ENCODE results near the gene SPRR5. TPM values are rescaled to one million over a fixed set of nuclear protein-coding genes. Genes with fewer than 3 reads are reported as not detected.

SPRR5 gene
- total RNA-seq, 4 donors from 2014 or later, result 1.3 to 2.2 TPM; not detected in 2

DNA sequence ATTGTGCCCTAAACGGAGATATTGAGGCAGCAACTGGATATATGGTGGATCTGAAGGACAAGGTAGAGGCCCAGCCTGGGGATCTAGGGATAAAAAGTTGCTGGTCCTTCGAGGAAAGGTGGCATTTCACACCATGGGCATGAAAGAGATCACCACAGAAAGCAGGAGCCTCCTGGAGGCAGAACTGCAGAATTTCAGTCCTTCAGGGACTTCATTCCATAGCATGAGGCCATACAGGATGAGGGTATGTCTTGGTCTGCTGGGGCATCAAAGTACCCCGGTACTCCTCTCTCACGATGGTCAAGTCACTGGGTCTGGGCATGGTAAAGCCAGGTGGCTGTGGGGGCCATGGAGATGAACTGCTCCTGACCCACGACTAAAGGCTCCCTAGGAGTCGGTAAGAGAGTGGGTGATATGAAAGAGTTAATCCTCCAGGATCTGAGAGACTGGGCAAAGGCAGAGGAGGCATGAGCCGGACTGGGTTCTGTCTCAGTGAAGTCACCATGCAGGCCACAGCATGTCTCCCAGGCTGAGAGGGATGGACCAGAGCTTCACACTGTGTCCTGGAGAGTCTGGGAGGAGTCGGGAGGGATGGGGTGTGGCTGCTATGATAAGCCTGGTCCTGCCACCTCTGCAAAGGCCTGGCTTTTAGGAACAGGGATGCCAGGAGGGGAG lies 5.8 kb upstream of the SPRR5 start:
- intact Hi-C loops (cut with DNase I), result no loop called here
- DNase-seq, result no peak
- H3K36me3 ChIP-seq, result no peaks in the 10 kb centered on the region
- WGBS, 2 donors, result 51 to 54% methylated on average over 7 to 8 of the region's 8 CpGs
- H3K9me3 ChIP-seq, result no peaks in the 10 kb centered on the region
- TF ChIP-seq, protein P1, sequence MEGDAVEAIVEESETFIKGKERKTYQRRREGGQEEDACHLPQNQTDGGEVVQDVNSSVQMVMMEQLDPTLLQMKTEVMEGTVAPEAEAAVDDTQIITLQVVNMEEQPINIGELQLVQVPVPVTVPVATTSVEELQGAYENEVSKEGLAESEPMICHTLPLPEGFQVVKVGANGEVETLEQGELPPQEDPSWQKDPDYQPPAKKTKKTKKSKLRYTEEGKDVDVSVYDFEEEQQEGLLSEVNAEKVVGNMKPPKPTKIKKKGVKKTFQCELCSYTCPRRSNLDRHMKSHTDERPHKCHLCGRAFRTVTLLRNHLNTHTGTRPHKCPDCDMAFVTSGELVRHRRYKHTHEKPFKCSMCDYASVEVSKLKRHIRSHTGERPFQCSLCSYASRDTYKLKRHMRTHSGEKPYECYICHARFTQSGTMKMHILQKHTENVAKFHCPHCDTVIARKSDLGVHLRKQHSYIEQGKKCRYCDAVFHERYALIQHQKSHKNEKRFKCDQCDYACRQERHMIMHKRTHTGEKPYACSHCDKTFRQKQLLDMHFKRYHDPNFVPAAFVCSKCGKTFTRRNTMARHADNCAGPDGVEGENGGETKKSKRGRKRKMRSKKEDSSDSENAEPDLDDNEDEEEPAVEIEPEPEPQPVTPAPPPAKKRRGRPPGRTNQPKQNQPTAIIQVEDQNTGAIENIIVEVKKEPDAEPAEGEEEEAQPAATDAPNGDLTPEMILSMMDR (IDR thresholded peaks at IDR 0.05), result peak in 1 of 6 experiments; percentile 25
- TF ChIP-seq POLR2A (IDR thresholded peaks at IDR 0.05), result no peak
- H3K4me3 ChIP-seq, result no peak overlapping the region
- H3K4me1 ChIP-seq, result peaks cover 5 to 19% (median 6%) of the 10 kb centered on the region in 3 donors
- H3K27ac ChIP-seq, result peak overlapping the region in 3 of 4 donors; percentile 21 to 78 (median 68)
- no peaks in the 10 kb centered on the region for H3K27me3 ChIP-seq

DNA sequence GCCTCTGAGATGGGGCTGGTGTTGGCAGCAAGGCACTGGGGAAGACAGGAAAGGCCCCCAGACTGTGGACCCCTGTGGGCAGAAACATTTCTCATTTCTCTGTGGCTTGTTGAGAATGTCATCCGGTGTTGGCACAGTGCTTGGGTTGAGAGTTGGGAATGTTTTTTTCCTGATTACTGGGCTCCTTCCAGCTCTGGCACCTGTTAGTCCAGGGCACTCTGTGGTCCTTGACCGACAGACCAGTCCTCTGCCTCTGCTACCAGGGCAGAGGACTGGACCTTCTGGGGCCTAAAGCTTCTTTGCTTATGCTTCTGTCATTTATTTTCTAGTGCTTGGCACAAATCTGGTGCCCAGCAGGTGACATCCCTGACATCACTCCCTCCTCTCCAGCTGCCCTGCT lies 4.8 kb upstream of the SPRR5 start:
- WGBS, 2 donors, result 73 to 84% methylated on average over 1 to 2 of the region's 2 CpGs
- no peak for DNase-seq
- intact Hi-C loops (cut with DNase I), result no loop called here

DNA sequence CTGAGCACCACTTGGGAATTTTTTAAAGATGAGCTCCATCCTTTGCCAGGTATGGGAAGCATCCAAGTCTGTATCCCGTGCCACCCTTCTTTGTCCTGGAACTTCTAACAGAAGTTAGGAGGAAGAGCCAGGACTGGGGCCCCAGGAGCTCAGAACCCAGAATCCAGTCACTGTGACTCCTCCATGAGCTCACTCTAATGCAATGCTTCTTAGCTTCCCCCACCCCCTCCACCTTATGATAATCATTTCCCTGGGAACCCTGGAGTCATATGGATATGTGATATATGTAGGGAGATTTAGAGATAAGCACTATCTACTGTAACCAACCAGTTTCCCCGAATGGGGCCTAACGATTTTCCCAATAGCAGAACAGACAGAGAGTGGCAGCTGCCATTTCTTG lies 758 bp upstream of the SPRR5 start:
- Histone ChIP-seq H3K27ac (no peak overlapping the region), H3K4me1 (peaks cover under 1 to 12% (median 2%) of the 10 kb centered on the region in 3 donors), H3K4me3 (no peak overlapping the region), H3K36me3 (no peaks in the 10 kb centered on the region), H3K27me3 (no peaks in the 10 kb centered on the region), H3K9me3 (no peaks in the 10 kb centered on the region)
- DNase-seq, result no peak
- WGBS, 2 donors, result 78 to 83% methylated on average over 3 of the region's 3 CpGs
- TF ChIP-seq POLR2A (IDR thresholded peaks at IDR 0.05), result no peak
- TF ChIP-seq, protein P1 (IDR thresholded peaks at IDR 0.05), result no peak
- intact Hi-C loops (cut with DNase I), result no loop called here

More for the DNA sequence above, 4.8 kb upstream of the SPRR5 start:
- Histone ChIP-seq H3K27me3 (no peaks in the 10 kb centered on the region), H3K4me3 (no peak overlapping the region), H3K9me3 (no peaks in the 10 kb centered on the region), H3K27ac (peak overlapping the region in 2 of 4 donors; percentile 39 to 49), H3K36me3 (no peaks in the 10 kb centered on the region), H3K4me1 (peaks cover 5 to 19% (median 6%) of the 10 kb centered on the region in 3 donors)
- TF ChIP-seq, protein P1 (IDR thresholded peaks at IDR 0.05), result no peak
- no peak for TF ChIP-seq POLR2A (IDR thresholded peaks at IDR 0.05)

DNA sequence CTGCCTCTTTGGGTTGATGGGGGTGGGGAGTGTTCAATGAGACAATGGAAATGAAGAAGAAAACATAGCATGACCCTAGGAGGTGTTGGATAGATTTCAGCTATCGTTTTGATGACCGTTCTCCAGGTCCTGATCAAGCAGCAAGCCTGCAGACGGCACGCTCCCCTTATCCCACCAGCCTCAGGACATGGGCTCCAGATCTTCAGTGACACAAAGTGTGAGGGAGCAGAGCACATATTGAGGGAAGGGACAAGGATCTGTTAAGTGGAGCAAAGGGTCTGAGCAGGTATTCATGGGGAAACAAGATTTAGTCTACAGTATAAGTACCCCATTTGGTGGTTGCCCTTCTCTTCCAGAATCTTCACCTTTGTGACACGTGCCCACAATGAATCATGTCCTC lies 4.7 kb downstream of the SPRR5 start:
- peaks cover 0 to 30% (median 8%) of the 10 kb centered on the region in 3 donors for H3K4me1 ChIP-seq
- WGBS, 2 donors, result 69 to 78% methylated on average over 5 of the region's 5 CpGs
- no peak for TF ChIP-seq POLR2A (IDR thresholded peaks at IDR 0.05)
- TF ChIP-seq, protein P1 (IDR thresholded peaks at IDR 0.05), result no peak
- H3K27ac ChIP-seq, result no peak overlapping the region
- no peak for DNase-seq
- no peaks in the 10 kb centered on the region for H3K27me3 ChIP-seq
- no peak overlapping the region for H3K4me3 ChIP-seq
- no peaks in the 10 kb centered on the region for H3K36me3 ChIP-seq
- H3K9me3 ChIP-seq, result no peaks in the 10 kb centered on the region
- intact Hi-C loops (cut with DNase I), result no loop called here

DNA sequence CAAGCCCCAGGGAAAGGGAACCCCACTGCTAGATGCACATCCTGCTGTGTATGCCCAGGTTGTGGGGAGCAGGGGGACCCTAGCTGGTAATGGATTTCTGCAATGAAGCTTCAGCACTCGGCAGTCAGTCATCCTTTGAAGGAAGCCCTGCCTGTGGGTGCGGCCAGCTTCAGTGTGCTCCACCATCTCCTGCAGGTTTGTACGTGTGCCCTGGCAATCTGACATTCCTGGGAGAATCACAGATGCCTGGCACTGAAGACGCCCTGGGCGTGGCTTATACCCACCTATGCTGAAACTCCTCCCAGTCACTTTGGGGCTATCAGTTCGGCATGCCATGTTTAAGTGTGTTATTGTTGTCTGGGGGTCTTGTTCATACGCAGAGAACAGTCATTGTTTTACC lies 6.8 kb downstream of the SPRR5 start:
- Histone ChIP-seq H3K27ac (peak overlapping the region; percentile 78 to 92 (median 86)), H3K4me3 (peak overlapping the region in 3 of 4 donors; percentile 2 to 25 (median 4)), H3K36me3 (no peaks in the 10 kb centered on the region), H3K9me3 (no peaks in the 10 kb centered on the region), H3K27me3 (no peaks in the 10 kb centered on the region), H3K4me1 (peaks cover 0 to 30% (median 8%) of the 10 kb centered on the region in 3 donors)
- no peak for TF ChIP-seq POLR2A (IDR thresholded peaks at IDR 0.05)
- TF ChIP-seq, protein P1 (IDR thresholded peaks at IDR 0.05), result no peak
- no peak for DNase-seq
- intact Hi-C loops (cut with DNase I), result no loop called here
- 25 to 40% methylated on average over 5 to 7 of the region's 7 CpGs for WGBS, 2 donors

All from esophagus squamous epithelium (tissue), 5 donors.